EL (cell line): ENCODE data around the gene TXNDC16.
"Not testable (repeated sequence)": the region's sequence is repeated elsewhere in the genome, so short reads cannot be mapped to it uniquely, and the experiment has no call there.

Experiments
- DNase-seq: peaks from one replicate; pipeline ENCODE4 v3.0.0-alpha.2; 2016

The TXNDC16 gene, protein sequence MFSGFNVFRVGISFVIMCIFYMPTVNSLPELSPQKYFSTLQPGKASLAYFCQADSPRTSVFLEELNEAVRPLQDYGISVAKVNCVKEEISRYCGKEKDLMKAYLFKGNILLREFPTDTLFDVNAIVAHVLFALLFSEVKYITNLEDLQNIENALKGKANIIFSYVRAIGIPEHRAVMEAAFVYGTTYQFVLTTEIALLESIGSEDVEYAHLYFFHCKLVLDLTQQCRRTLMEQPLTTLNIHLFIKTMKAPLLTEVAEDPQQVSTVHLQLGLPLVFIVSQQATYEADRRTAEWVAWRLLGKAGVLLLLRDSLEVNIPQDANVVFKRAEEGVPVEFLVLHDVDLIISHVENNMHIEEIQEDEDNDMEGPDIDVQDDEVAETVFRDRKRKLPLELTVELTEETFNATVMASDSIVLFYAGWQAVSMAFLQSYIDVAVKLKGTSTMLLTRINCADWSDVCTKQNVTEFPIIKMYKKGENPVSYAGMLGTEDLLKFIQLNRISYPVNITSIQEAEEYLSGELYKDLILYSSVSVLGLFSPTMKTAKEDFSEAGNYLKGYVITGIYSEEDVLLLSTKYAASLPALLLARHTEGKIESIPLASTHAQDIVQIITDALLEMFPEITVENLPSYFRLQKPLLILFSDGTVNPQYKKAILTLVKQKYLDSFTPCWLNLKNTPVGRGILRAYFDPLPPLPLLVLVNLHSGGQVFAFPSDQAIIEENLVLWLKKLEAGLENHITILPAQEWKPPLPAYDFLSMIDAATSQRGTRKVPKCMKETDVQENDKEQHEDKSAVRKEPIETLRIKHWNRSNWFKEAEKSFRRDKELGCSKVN

GRCh38 chr14:52552063-52552988 lies at the start of gene TXNDC16, which contains the start of gene GPR137C:
TSS of gene TXNDC16 (minus strand) at chr14:52552505. CDS start at chr14:52543557, 8,948 bp downstream.
TSS of gene GPR137C (plus strand) at chr14:52552836. CDS start at chr14:52553148, 312 bp downstream.
- DNase-seq, result peak; percentile 100

DNA sequence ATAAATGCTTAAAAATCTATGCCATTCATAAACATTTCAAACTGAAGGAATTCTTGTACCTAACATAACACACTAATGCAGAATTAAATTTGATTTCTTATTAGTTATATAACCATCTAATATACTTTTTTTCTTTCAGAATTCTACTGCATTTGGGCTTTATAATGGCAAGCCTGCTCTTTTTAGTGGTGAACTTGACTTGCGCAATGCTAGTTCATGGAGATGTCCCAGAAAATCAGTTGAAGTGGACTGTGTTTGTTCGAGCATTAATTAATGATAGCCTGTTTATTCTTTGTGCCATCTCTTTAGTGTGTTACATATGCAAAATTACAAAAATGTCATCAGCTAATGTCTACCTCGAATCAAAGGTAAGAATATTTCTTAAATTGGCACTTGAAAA lies 47.7 kb upstream of the TXNDC16 start:
- DNase-seq, result no peak

- no peak for DNase-seq
Observed at GRCh38 chr14:52598568-52598967, 46.3 kb upstream of the TXNDC16 start.

GRCh38 chr14:52596861-52597260 lies 44.6 kb upstream of the TXNDC16 start:
- no peak for DNase-seq

DNA sequence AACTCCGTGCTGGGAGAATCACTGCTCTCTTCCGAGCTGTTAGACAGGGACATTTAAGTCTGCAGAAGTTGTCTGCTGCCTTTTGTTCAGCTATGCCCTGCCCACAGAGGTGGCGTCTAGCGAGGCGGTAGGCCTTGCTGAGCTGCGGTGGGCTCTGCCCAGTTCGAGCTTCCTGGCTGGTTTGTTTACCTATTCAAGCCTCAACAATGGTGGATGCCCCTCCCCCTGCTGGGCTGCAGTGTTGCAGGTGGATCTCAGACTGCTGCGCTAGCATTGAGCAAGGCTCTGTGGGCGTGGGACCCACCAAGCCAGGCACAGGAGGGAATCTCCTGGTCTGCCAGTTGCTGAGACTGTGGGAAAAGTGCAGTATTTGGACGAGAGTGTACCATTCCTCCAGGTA lies 44.0 kb upstream of the TXNDC16 start:
- DNase-seq, result no peak

GRCh38 chr14:52590318-52590717 lies 38.0 kb upstream of the TXNDC16 start:
- DNase-seq, result no peak

GRCh38 chr14:52589646-52590045 lies 37.3 kb upstream of the TXNDC16 start:
- no peak for DNase-seq

DNA sequence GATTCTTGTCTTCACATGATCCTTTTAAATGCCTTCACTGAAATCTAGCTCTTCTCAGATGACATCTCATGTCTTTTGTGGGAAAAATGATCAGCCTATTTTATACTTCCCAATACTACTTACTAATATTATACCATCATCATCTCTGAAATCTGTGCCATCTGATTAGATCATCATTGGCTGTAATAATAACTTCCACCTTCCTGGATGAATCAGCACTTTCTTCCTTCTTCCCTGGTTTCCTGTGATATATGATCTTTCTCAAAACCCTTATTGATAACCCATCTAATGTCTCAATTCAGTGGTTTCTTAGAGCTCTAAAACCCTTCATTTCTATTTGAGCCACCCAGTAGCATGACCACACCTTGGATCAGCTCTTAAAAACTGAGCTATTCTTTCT lies 31.2 kb upstream of the TXNDC16 start:
- peak; percentile 13 for DNase-seq

DNA sequence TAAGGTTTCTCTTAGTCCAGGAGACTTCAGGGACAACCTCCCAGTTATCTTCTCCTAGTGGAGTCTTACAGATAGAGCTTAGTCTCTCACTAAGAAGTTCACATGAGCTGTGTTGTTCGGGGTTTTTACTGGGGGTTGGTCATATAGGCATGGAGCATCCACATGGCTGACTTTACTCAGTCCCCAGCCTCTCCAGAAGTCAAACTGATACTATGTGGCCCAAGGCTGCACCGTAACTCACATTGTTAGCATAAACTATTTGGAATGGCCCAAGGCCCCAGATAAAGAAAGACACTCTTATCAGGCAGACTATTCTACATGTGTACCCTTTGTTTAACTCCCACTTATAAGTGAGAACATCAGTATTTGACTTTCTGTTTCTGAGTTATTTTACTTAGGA lies 23.6 kb upstream of the TXNDC16 start:
- DNase-seq, result no peak

DNA sequence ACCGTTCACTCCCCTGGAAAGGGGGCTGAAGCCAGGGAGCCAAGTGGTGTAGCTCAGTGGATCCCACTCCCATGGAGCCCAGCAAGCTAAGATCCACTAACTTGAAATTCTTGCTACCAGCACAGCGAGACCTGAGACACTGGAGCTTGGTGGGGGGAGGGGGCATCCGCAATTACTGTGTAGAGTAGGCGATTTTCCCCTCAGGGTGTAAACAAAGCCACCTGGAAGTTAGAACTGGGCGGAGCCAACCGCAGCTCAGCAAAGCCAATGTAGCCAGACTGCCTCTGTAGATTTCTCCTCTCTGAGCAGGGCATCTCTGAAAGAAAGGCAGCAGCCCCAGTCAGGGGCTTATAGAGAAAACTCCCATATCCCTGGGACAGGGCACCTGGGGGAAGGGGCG lies 16.1 kb upstream of the TXNDC16 start:
- not testable (repeated sequence) for DNase-seq

- DNase-seq, result peak; percentile 76
Observed at GRCh38 chr14:52563120-52563519, 10.8 kb upstream of the TXNDC16 start.

GRCh38 chr14:52558688-52559087 lies 6.4 kb upstream of the TXNDC16 start:
- DNase-seq, result no peak

DNA sequence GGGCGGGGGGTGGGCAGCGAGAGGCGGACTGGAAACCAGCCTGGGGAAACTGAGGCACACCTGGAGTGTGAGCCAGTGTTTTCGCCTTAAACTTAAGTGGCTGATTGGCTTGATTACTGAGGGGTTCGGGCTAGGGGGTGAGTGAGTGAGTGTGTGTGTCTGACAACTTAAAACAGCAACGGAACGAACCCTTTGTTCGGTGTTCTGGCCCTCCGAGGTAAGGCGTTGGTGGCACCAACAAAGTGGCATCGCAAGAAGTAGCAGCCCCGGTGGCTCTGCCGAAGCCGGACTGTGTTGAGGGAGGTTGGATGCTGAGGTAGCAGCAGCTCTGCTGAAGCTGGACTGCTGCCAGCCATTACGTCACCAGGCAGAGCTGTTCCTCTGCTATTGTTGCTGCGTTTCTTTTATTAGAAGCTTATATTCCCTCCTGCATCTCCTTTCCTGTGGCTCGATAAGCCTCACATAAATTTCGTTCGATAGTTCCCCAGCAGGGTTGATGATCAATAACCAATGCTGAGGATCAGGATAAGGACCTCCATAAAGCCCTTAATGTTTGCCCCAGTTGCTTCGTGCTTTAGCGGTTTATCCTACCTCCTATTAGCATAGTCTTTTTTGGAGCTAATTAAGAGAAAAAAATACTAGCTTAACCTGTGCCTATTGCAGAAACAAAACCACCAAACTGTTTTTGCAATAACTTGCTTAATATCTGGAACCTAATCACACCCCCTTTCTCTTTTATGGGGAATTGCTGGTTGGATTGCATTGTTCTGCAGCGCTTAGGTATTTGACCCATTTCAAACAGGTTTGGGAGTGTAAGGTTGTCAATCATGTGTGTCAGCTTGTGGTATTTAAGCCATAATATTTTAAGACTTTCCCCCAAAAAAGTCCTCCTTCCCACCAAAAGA lies 1.6 kb upstream of the TXNDC16 start:
- DNase-seq, result peak; percentile 86

DNA sequence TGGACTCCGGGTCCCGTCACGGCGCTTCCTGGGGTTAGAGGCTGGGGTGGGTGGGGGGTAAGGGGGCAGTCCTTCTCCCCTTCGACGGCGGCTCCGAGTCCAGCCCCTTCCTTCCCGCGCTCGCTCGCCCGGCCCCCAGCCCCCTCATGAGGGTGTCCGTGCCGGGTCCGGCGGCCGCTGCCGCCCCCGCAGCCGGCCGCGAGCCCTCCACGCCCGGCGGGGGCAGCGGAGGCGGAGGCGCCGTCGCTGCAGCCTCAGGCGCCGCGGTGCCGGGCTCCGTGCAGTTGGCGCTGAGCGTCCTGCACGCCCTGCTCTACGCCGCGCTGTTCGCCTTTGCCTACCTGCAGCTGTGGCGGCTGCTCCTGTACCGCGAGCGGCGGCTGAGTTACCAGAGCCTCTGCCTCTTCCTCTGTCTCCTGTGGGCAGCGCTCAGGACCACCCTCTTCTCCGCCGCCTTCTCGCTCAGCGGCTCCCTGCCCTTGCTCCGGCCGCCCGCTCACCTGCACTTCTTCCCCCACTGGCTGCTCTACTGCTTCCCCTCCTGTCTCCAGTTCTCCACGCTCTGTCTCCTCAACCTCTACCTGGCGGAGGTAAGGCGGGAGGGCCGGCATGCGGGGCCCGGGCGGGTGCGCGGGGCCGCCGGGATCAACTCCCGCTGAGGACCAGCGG lies 831 bp upstream of the TXNDC16 start:
- peak; percentile 47 for DNase-seq

DNA sequence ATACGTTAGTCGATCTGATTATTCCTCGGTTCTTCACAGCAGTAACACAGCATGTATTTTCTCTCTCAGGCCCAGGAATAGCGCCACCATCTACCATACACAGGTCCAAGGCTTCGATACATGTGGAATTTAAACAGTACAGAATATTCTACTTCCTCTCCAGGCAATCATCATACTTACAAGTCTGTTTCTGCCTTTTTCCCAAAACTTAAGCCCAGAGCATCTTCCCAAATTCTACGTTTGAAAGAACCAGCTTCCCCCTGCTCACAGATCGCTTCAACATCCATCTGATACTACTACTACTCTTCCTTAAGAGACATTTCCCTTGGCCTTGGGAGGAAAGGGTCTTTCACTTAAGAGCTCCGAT lies 626 bp downstream of the TXNDC16 start:
- peak; percentile 43 for DNase-seq

- DNase-seq, result no peak
Observed at GRCh38 chr14:52551205-52551604, 1.1 kb downstream of the TXNDC16 start.

DNA sequence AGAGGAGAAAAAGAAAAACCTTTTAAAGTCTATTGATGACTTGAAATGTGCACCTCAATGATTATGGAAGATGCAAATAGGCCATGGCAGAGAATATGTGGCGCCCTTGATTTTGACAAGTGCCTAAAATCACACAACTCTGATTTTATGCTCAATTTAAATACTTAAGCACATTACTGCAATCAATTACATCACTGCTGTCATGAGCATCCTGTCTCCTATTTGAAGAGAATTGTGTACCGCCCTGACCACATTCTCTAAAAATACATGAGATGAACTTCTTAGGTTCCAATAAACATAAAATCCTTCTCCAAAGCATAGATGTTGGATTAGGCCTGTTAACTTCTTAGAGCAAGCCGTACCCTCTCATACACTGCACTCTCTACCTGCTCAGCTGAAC lies 1.6 kb downstream of the TXNDC16 start:
- no peak for DNase-seq

DNA sequence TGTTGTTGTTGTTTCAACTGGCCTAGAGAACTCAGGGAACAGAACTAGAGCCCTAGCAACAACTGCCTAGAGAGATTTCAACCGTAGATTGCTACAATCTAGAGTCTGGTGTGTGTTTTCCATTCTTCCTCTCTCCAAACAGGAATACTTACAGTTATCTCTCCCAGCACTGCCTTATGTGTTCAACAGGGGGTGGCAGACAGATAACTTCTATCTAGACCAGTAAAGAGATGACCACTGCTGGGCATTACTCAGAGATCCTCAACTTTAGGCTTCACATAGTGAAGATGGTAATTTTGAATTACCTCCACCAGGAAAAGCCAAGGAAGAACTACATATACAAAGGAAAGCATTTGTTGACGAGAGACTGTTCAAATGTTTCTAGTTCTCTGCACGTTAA lies 4.8 kb downstream of the TXNDC16 start:
- no peak for DNase-seq

DNA sequence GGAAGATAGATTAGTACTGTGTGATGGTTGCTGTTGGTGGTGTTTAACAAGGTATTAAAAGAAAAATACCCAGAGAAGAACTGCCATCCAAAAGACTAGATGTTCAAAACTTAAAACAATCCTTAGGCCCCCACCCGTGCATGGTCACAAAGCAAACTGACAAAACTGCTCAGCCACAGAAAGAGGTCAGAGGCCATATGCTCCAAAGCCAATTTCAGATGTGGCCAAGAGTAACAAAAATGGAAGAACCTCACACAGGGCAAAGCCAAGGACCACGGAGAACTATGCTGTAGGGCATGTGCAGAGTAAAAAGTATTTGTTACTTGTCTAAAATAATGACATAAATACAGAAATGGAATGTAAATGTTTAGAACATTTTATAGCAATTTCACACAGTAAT lies 5.3 kb downstream of the TXNDC16 start:
- no peak for DNase-seq

DNA sequence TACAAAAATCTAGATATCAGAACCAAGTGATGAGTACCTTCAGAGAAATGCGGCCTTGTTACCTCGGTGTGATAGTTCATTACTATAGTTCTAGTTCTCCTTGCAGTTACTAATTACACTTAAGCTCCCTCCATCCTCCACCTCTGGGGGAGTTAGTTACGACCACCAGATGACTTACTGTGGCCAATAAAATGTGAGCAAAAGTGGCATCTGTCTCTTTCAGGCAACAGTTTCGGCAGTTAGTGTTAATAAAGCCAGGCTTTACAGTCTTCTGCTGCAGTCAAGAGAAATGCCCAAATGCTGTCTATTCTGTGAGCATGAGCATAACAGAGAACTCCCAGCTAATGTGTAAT lies 6.0 kb downstream of the TXNDC16 start:
- no peak for DNase-seq

DNA sequence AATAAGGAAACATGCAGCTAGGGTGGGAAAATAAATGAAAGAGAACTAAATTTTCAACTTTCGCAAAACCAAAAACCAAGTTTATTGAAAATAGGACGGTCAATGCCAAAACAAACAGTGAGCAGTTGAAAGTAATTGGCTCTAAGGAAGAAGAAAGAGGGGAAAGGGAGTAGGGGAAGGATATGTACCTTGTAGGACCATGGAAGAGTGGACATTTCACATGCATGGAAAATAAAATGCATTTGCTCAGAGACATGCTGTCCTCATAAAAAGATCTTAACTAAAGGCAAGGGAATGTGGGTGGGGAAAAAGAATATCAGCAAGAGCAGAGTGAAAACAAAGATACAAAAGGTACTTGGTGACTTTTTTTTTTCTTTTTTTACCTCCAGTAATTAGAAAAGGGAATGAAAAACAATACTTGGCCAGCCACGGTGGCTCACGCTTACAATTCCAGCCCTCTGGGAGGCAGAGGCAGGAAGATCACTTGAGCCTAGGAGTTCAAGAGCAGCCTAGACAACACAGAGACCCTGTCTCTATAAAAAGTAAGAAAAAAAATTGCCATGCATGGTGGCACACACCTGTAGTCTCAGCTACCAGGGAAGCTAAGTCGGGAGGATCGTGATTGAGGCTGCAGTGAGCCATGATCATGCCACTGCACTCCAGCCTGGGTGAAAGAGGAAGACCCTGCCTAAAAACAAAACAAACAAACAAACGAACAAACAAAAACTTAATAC lies 6.6 kb downstream of the TXNDC16 start:
- no peak for DNase-seq
